Neuron (in vitro differentiated cells): ENCODE measurements around the gene ERFL.

ENCODE experiments used
- H2AFZ ChIP-seq: one replicate; pipeline ENCODE4 v1.6.1; 2013; ENCODE audit warnings: low read depth, mild to moderate bottlenecking, inconsistent platforms, low read length, moderate library complexity
- H3K27me3 ChIP-seq: one replicate; pipeline ENCODE4 v1.6.1; 2013; ENCODE audit warnings: low read length; ENCODE audit not compliant: insufficient read depth
- H3K36me3 ChIP-seq: one replicate; pipeline ENCODE4 v1.6.1; 2013; ENCODE audit warnings: low read length; ENCODE audit not compliant: insufficient read depth
- H3K4me1 ChIP-seq: one replicate; pipeline ENCODE4 v1.6.1; 2013; ENCODE audit warnings: low read length; ENCODE audit not compliant: insufficient read depth
- H3K4me3 ChIP-seq: 2 replicates; pipeline ENCODE4 v1.5.1; 2013; ENCODE audit warnings: mild to moderate bottlenecking, low read length, moderate library complexity
- H3K9me3 ChIP-seq: one replicate; pipeline ENCODE4 v1.6.1; 2013; ENCODE audit warnings: low read length

Gene ERFL

DNA sequence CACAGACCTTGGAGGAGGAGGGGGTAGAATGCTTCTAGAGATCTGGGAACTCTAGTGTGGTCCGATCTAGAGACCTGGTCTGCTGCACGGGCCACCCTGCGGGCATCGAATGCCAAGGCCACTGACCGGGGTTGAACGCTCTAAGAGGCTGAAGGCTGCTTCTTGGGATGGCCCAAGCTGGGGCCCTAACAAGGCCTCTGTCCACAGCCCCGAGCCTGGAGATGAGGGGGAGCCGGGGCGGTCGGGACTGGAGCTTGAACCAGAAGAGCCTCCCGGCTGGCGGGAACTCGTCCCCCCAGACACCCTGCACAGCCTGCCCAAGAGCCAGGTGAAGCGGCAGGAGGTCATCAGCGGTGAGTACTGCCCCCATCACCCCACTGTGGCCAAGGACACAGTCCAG lies 30.0 kb downstream of the ERFL start:
- peaks cover 28% of the 10 kb centered on the region for H3K36me3 ChIP-seq
- H3K4me3 ChIP-seq, result no peak overlapping the region
- no peaks in the 10 kb centered on the region for H3K27me3 ChIP-seq

DNA sequence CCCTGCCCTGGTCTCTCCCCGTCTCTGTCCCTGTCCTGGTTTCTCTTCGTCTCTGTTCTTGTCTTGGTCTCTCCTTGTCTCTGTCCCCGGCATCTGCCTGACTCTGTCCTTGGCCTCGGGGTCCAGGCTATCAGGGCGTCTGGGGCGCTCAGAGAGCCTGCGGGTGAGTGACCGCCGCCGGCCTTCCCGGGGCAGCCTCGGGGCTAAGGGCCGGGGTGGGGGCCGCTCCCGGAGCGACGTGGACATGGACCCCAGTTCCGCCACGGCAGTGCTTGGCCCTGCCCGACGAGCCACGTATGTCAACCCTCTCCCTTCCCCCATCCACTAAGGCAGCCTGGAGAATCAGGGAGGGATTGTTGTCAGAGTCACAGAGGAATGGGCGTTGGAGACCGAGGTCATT lies 30.4 kb downstream of the ERFL start:
- Histone ChIP-seq H3K9me3 (no peaks in the 10 kb centered on the region), H2AFZ (no peak overlapping the region), H3K36me3 (peaks cover 23% of the 10 kb centered on the region), H3K4me1 (no peaks in the 10 kb centered on the region), H3K27me3 (no peaks in the 10 kb centered on the region), H3K4me3 (no peak overlapping the region)

More for the DNA sequence above, 30.0 kb downstream of the ERFL start:
- H3K9me3 ChIP-seq, result no peaks in the 10 kb centered on the region
- no peak overlapping the region for H2AFZ ChIP-seq
- H3K4me1 ChIP-seq, result no peaks in the 10 kb centered on the region

DNA sequence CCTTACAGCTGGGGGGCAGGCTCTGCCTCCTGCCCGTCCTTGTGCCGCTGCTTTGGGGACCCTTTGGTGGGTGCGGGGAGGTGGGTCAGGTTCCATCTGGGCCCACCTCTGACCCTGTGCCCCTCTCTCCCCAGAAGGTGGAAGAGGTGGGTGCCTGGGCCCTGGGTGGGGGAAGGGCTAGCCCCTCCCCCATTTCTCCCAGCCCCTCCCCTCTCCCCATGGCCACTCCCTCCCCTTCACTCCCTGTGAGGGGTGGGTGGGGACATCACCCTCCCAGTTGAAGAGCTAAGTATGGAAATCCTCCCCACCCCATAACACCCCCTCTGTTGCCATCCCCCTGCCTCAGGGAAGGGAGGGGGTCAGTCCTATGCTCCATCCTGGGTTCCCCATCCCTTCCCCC lies 31.1 kb downstream of the ERFL start:
- no peak overlapping the region for H2AFZ ChIP-seq
- no peaks in the 10 kb centered on the region for H3K4me1 ChIP-seq
- no peak overlapping the region for H3K4me3 ChIP-seq
- H3K9me3 ChIP-seq, result no peaks in the 10 kb centered on the region
- H3K27me3 ChIP-seq, result no peaks in the 10 kb centered on the region
- H3K36me3 ChIP-seq, result peaks cover 18% of the 10 kb centered on the region

DNA sequence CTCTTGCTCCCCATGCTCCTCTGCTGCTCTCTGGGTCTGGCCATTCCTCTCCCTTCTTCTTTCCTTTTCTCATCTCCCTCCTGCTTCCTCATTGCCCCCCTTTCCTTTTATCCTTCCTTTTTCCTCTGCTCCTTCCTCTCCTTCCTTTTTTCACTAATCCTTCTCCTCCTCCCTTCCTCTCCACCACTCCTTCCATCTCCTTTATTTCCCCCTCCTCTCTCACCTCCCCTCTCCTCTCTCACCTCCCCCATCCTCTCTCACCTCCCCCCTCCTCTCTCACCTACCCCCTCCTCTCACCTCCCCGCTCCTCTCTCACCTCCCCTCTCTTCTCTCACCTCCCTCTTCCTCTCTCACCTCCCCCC lies 31.7 kb downstream of the ERFL start:
- Histone ChIP-seq H2AFZ (no peak overlapping the region), H3K4me1 (no peaks in the 10 kb centered on the region), H3K4me3 (no peak overlapping the region), H3K36me3 (peaks cover 12% of the 10 kb centered on the region), H3K9me3 (no peaks in the 10 kb centered on the region), H3K27me3 (no peaks in the 10 kb centered on the region)

DNA sequence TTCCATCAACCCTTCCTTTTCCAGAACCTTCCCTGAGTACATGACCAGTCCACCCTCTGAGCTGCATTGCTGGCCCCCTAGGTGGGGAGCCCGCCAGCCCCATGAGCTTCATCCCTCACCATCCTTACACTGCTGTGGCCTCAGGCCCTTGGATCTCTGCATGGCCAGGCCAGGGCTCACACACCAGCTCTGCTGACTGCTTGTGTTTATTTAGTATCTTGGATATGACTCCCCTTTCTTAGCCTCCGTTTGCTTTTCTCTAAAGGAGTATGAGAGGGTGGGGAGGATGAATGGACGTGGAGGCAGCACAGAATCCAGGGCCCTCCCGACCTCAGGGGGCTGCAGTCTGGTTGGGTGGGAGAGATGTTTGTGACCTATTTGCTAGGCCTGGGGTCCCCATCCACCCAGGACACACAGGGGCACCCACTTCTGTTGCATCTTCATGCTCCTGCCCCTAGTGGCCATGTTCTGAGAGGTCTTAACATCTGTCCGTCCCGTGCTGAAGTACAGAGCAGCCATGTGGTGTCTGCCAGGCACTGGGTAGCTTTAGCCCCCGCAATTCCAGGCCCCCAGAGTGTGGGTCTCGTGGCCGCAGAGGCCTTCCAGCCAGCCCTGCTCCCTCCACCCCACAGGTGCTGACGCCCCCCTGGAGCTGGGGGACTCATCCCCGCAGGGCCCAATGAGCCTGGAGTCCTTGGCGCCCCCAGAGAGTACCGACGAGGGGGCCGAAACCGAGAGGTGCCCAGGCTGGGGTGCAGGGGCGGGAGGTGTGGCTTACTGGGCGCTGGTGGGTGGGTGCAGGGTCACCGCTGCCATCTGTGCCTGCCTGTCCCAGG lies 32.3 kb downstream of the ERFL start:
- no peak overlapping the region for H2AFZ ChIP-seq
- H3K4me1 ChIP-seq, result no peaks in the 10 kb centered on the region
- no peak overlapping the region for H3K4me3 ChIP-seq
- peaks cover 10% of the 10 kb centered on the region for H3K36me3 ChIP-seq
- H3K9me3 ChIP-seq, result no peaks in the 10 kb centered on the region
- H3K27me3 ChIP-seq, result no peaks in the 10 kb centered on the region

DNA sequence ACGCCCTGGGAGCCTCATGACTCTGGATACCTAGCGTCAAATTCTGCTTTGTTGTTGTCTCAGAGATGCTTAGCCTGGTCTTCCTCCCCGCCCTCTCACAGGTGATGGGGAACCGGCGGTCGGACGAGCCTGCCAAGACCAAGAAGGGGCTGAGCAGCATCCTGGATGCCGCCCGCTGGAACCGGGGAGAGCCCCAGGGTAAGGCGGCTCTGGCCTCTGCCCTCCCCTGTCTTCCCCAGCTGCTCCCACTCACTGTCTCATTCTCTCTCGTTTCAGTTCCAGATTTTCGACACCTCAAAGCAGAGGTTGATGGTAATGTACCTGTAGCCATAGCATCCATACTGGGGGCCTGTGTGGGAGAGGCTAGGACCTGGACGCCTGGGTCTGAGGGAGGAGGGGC lies 33.9 kb downstream of the ERFL start:
- Histone ChIP-seq H3K4me3 (no peak overlapping the region), H3K4me1 (no peaks in the 10 kb centered on the region), H3K27me3 (no peaks in the 10 kb centered on the region), H2AFZ (no peak overlapping the region), H3K9me3 (no peaks in the 10 kb centered on the region), H3K36me3 (peaks cover 18% of the 10 kb centered on the region)

DNA sequence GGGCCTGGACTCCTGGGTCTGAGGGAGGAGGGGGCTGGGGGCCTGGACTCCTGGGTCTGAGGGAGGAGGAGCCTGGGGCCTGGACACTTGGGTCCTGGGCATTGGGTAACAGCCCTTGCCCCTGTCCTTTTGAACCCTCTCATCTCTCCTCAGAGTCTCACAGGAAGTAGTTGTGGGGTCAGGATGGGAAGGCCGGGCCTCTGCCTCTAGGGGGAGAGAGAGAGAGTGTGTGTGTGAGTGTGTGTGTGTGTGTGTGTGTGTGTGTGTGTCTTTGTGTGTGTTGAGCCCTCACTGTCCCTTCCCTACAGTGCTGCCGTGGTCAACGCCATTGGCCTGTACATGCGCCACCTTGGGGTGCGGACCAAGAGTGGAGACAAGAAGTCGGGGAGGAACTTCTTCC lies 34.4 kb downstream of the ERFL start:
- Histone ChIP-seq H3K36me3 (peaks cover 20% of the 10 kb centered on the region), H3K4me3 (no peak overlapping the region), H3K9me3 (no peaks in the 10 kb centered on the region), H3K27me3 (no peaks in the 10 kb centered on the region), H3K4me1 (no peaks in the 10 kb centered on the region), H2AFZ (no peak overlapping the region)

DNA sequence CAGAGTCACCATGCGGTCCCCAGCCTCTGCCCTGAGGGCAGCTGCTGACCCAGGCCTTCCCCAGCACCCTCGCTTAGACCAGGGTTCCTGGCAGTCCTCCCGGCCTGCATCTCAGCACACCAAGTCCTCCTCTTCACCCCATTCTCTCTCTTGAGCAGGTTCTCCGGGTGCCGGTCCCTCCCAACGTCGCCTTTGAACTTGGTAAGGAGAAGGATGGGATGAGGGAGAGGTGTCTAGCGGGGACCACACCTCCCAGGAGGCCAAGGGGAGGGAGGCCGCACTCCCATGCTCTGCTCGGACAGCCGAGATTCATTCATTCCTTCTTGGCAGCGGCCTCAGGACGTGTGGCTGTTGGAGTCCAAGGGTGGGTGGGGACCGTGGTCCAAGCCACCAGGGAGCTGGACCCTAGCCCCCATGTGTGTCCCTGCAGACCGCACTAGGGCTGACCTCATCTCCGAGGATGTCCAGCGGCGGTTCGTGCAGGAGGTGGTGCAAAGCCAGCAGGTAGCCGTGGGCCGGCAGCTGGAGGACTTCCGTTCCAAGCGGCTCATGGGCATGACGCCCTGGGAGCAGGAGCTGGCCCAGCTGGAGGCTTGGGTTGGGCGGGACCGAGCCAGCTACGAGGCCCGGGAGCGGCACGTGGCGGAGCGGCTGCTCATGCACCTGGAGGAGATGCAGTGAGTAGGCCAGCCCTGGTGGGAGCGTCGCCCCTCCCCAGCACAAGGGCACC lies 35.9 kb downstream of the ERFL start:
- H3K36me3 ChIP-seq, result peaks cover 13% of the 10 kb centered on the region
- no peaks in the 10 kb centered on the region for H3K27me3 ChIP-seq
- H3K9me3 ChIP-seq, result no peaks in the 10 kb centered on the region
- no peak overlapping the region for H2AFZ ChIP-seq
- no peaks in the 10 kb centered on the region for H3K4me1 ChIP-seq
- H3K4me3 ChIP-seq, result no peak overlapping the region

DNA sequence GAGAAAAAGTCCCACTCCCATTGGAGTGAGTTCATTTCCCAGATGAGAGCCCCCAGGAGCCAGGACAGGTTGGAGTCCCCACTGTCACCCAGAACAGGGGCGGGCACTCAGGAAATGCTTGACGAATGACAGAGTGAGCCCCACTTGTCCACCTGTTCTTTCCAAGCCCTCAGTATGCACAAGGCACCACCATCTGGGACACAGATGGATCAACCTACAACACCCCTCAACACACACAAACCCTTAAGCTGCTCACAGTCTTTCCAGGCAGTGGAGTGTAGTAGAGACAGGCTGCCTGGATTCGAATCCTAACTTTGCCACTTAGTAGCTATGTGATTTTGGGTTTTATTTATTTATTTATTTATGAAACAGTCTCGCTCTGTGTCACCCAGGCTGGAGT lies 37.3 kb downstream of the ERFL start:
- no peaks in the 10 kb centered on the region for H3K4me1 ChIP-seq
- peaks cover 13% of the 10 kb centered on the region for H3K36me3 ChIP-seq
- H3K9me3 ChIP-seq, result no peaks in the 10 kb centered on the region

DNA sequence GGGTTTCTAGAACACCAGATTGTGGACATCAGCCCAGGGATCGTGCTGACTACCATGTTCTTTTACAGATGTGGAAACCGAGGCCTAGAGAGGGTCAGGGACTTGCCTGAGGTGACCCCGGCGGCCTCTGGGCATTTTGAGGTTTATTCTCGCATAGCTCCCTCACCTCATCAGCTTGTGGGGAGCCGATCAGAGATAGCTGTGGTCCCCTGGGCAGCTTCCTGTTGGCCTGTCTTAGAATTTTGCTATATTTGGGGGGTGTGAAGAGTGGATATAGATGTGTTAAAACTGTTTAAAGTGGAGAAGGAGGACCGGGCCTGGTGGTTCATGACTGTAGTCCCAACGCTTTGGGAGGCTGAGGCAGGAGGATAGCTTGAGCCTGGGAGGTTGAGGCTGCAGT lies 38.4 kb downstream of the ERFL start:
- Histone ChIP-seq H2AFZ (no peak overlapping the region), H3K4me3 (no peak overlapping the region), H3K27me3 (no peaks in the 10 kb centered on the region), H3K36me3 (peaks cover 10% of the 10 kb centered on the region), H3K9me3 (no peaks in the 10 kb centered on the region), H3K4me1 (no peaks in the 10 kb centered on the region)

More for the DNA sequence above, 37.3 kb downstream of the ERFL start:
- H2AFZ ChIP-seq, result no peak overlapping the region
- H3K4me3 ChIP-seq, result no peak overlapping the region
- no peaks in the 10 kb centered on the region for H3K27me3 ChIP-seq

DNA sequence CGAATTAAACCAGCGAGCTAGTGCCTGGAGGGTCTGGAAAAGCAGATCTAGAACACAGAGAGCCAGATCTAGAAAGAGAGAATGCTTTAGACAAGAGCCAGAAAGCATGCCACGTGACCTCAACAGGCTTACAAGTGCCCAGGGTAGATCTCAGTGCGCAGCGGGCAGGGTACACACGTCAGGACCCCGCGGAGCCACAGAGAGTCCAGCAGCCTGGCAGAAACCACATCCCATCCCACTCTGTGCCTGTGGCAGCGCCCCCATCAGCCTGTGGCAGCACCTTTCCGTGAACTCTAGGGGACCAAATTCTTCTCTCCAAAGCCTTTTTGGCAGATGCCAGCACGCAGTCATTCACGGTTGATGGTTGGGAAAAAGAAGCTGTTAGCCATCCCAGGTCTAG lies 39.3 kb downstream of the ERFL start:
- Histone ChIP-seq H3K4me3 (no peak overlapping the region), H3K9me3 (no peaks in the 10 kb centered on the region), H3K36me3 (peaks cover 10% of the 10 kb centered on the region), H3K4me1 (no peaks in the 10 kb centered on the region), H2AFZ (no peak overlapping the region), H3K27me3 (no peaks in the 10 kb centered on the region)

DNA sequence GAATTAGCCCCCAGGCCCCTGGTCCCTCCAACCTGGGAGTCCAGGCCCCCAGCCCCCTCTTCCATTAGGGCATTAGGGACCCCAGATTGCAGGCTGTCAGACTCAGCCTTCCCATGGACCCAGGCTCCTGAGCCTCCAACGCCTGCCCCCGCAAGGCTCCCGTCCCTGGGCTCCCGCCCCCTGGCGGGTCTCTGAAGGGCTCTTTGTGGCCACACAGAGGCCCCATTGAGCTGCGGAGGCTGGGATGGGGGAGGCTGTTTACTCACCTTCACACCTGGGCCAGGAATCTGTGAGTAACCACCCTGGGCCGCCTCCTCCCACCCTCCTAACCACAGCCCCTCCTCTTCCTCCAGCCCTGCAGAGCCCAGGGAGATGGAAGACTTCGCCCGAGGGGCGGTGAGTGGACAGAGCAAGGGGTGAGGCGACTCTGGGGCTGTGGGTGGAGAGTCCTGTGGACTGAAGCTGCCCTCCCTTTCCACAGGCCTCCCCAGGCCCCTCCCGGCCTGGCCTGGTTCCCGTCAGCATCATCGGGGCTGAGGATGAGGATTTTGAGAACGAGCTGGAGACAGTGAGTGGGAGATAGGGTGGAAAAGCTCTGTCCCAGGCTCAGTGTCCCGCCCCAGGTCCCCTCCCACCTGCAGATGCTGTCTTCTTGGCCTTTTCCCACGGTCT lies 40.4 kb downstream of the ERFL start:
- no peak overlapping the region for H2AFZ ChIP-seq
- H3K4me3 ChIP-seq, result no peak overlapping the region
- peaks cover 6% of the 10 kb centered on the region for H3K4me1 ChIP-seq
- peaks cover 10% of the 10 kb centered on the region for H3K36me3 ChIP-seq
- peaks cover 5% of the 10 kb centered on the region for H3K27me3 ChIP-seq
- H3K9me3 ChIP-seq, result no peaks in the 10 kb centered on the region
